HCT116 (cell line): ENCODE results near the gene SLC4A9. TPM values are rescaled to one million over a fixed set of nuclear protein-coding genes. Genes with fewer than 3 reads are reported as not detected.

Experiments used
- ATAC-seq: fragments of 200-7000 bp; cut with Tn5 transposase; 2 replicates; pipeline ENCODE4 v1.9.1; 2020; ENCODE audit warnings: mild to moderate bottlenecking, moderate library complexity
- BruUV-seq: library from RNA; stranded (reverse); fragments of 400-500 nt; replicated peaks from 2 replicates; lab custom pipeline; 2021; lab: Mats Ljungman, UMichigan
- CTCF ChIA-PET: fragments of 300-600 bp; sonication (Branson Sonifier 250); formaldehyde crosslinking; loops from one replicate; lab custom pipeline; 2021; ENCODE audit warnings: antibody characterized with exemption; lab: Charles Lee
- POLR2A ChIA-PET: fragments of 300-600, 350-600 bp; sonication (Branson Sonifier 250); formaldehyde crosslinking; loops from one replicate; lab custom pipeline; 2021; ENCODE audit warnings: antibody characterized with exemption; lab: Charles Lee
- RAD21 ChIA-PET, 2 experiments: fragments of 300-600 bp; sonication (Branson Sonifier 250); formaldehyde crosslinking; loops; one replicate each; lab custom pipeline; 2023; ENCODE audit warnings: low total read pairs in 2 of 2; ENCODE audit not compliant: uncharacterized antibody in 2 of 2, unreplicated experiment in 2 of 2, low non-redundant PET in 1 of 2; lab: Charles Lee
- DNase-seq: peaks from one replicate; pipeline ENCODE4 v3.0.0-alpha.2; 2010; ENCODE audit warnings: low read depth, low spot score
- H2AFZ ChIP-seq: fragments of 200-600 bp; shearing (Covaris generic), sonication (generic); 2 replicates; pipeline ENCODE4 v1.6.1; 2017; ENCODE audit warnings: low read depth, mixed run types, mixed read lengths, antibody characterized with exemption, low read length; ENCODE audit not compliant: poor library complexity, severe bottlenecking
- H3K27ac ChIP-seq: 2 replicates; pipeline ENCODE4 v1.5.1; 2012; ENCODE audit warnings: low read depth, low read length
- H3K27me3 ChIP-seq: fragments of 200-600 bp; sonication (generic); 2 replicates; pipeline ENCODE4 v1.6.1; 2016; ENCODE audit warnings: mixed run types, low read length, mixed read lengths; ENCODE audit not compliant: insufficient read depth
- H3K36me3 ChIP-seq, 2 experiments: fragments of 200-500 bp in 1 of 2; fragments of 200-600 bp in 1 of 2; sonication (Bioruptor generic) in 1 of 2; sonication (generic) in 1 of 2; 2 replicates each; pipeline versions ENCODE4 v1.5.1 to v1.6.1; 2014 to 2016; ENCODE audit warnings: low read length in 2 of 2, inconsistent platforms in 1 of 2, mixed read lengths in 1 of 2, mixed run types in 1 of 2; ENCODE audit not compliant: insufficient read depth in 2 of 2, control insufficient read depth in 1 of 2
- H3K4me1 ChIP-seq, 2 experiments: fragments of 200-600 bp in 1 of 2; sonication (generic) in 1 of 2; 2 replicates each; pipeline versions ENCODE4 v1.5.1 to v1.6.1; 2012 to 2017; ENCODE audit warnings: low read length in 2 of 2, inconsistent platforms in 1 of 2, mild to moderate bottlenecking in 1 of 2, mixed read lengths in 1 of 2, mixed run types in 1 of 2, moderate library complexity in 1 of 2; ENCODE audit not compliant: insufficient read depth in 2 of 2, control insufficient read depth in 1 of 2
- H3K4me2 ChIP-seq: fragments of 200-600 bp; sonication (generic); 2 replicates; pipeline ENCODE4 v1.6.1; 2017; ENCODE audit warnings: mixed run types, low read length, mixed read lengths
- H3K4me3 ChIP-seq, 2 experiments: fragments of 200-600 bp in 1 of 2; sonication (generic) in 1 of 2; replicated peaks in 1 of 2; 2 replicates each; pipeline ENCODE4 v1.5.1; 2011 to 2016; ENCODE audit warnings: low read length in 2 of 2, control low read depth in 1 of 2, low read depth in 1 of 2, mild to moderate bottlenecking in 1 of 2, mixed read lengths in 1 of 2, mixed run types in 1 of 2
- H3K79me2 ChIP-seq: fragments of 200-600 bp; sonication (generic); 2 replicates; pipeline ENCODE4 v1.6.1; 2017; ENCODE audit warnings: mild to moderate bottlenecking, mixed run types, low read length, moderate library complexity, mixed read lengths; ENCODE audit not compliant: insufficient read depth
- H3K9ac ChIP-seq: fragments of 200-600 bp; sonication (generic); 2 replicates; pipeline ENCODE4 v1.6.1; 2016; ENCODE audit warnings: low read length, mixed read lengths
- H3K9me2 ChIP-seq: fragments of 200-600 bp; sonication (generic), shearing (Covaris generic); 2 replicates; pipeline ENCODE4 v1.6.1; 2017; ENCODE audit warnings: mixed run types, mild to moderate bottlenecking, moderate library complexity; ENCODE audit not compliant: insufficient read depth
- H3K9me3 ChIP-seq, 2 experiments: fragments of 200-500 bp in 1 of 2; fragments of 200-600 bp in 1 of 2; sonication (Bioruptor generic) in 1 of 2; sonication (generic) in 1 of 2; 2 replicates each; pipeline ENCODE4 v1.6.1; 2014 to 2017; ENCODE audit warnings: low read length in 2 of 2, mixed read lengths in 2 of 2, inconsistent platforms in 1 of 2, low read depth in 1 of 2, mild to moderate bottlenecking in 1 of 2, mixed run types in 1 of 2, moderate library complexity in 1 of 2; ENCODE audit not compliant: control insufficient read depth in 1 of 2, insufficient read depth in 1 of 2
- H4K20me1 ChIP-seq: fragments of 200-600 bp; sonication (generic), shearing (Covaris generic); 2 replicates; pipeline ENCODE4 v1.6.1; 2017; ENCODE audit warnings: mixed run types, mild to moderate bottlenecking, moderate library complexity; ENCODE audit not compliant: insufficient read depth
- CTCF ChIP-seq, 3 experiments: fragments of 200-600 bp in 1 of 3; sonication (generic) in 1 of 3; IDR thresholded peaks in 2 of 3; conservative IDR thresholded peaks in 1 of 3; 2 replicates each; pipeline ENCODE4 v1.5.1; 2012 to 2017; ENCODE audit warnings: low read depth in 2 of 3, low read length in 2 of 3, antibody characterized with exemption in 1 of 3, borderline replicate concordance in 1 of 3, control low read depth in 1 of 3, mild to moderate bottlenecking in 1 of 3, mixed read lengths in 1 of 3, mixed run types in 1 of 3, moderate library complexity in 1 of 3; ENCODE audit not compliant: insufficient read depth in 1 of 3
- EGR1 ChIP-seq: IDR thresholded peaks from 2 replicates; pipeline ENCODE4 v1.6.1; 2012; ENCODE audit warnings: low read depth
- ELF1 ChIP-seq: IDR thresholded peaks from 2 replicates; pipeline ENCODE4 v1.6.1; 2012; ENCODE audit warnings: low read depth, borderline replicate concordance
- FOSL1 ChIP-seq: IDR thresholded peaks from 2 replicates; pipeline ENCODE4 v1.6.1; 2012; ENCODE audit warnings: low read depth
- MAX ChIP-seq: IDR thresholded peaks from 2 replicates; pipeline ENCODE4 v1.6.1; 2012
- POLR2A ChIP-seq: IDR thresholded peaks from 2 replicates; pipeline ENCODE4 v1.7.0; 2011; ENCODE audit warnings: borderline replicate concordance; ENCODE audit not compliant: insufficient read depth, insufficient read length; ENCODE audit errors: extremely low read depth
- SP1 ChIP-seq: IDR thresholded peaks from 2 replicates; pipeline ENCODE4 v1.6.1; 2012; ENCODE audit warnings: low read depth
- YY1 ChIP-seq: IDR thresholded peaks from 2 replicates; pipeline ENCODE4 v1.6.1; 2011; ENCODE audit warnings: low read length, low read depth, moderate library complexity, mild to moderate bottlenecking; ENCODE audit not compliant: insufficient replicate concordance; ENCODE audit errors: extremely low read depth
- ZFX ChIP-seq: fragments of 450-650 bp; IDR thresholded peaks from 2 replicates; pipeline ENCODE4 v1.6.1; 2017
- intact Hi-C: fragments of 100-400 bp; cut with micrococcal nuclease; formaldehyde crosslinking; loops from 2 replicates; pipeline ENCODE4 v1.10.0; 2022
- total RNA-seq: library from RNA; stranded (reverse); gene quantifications from one replicate; pipeline ENCODE4 v1.2.1, GENCODE V29; 2021; ENCODE audit not compliant: unreplicated experiment

The SLC4A9 gene
- total RNA-seq, 1 experiment from 2014 or later = 0.49 TPM

- no peak overlapping the region for H3K9ac ChIP-seq
- no peaks in the 10 kb centered on the region for H3K9me3 ChIP-seq
- BruUV-seq = no TSS peak
- DNase-seq = no peak
- no peak overlapping the region for H2AFZ ChIP-seq
- no peak overlapping the region for H3K27ac ChIP-seq
- intact Hi-C loops = no loop called here
- no peak overlapping the region for H3K4me2 ChIP-seq
- H3K79me2 ChIP-seq = no peaks in the 10 kb centered on the region
- ChIA-PET CTCF (interaction anchor here (2.6 kb wide), 2 partner anchors 8 to 122 kb away, joined by 26 to 28 read pairs; no protein-coding TSS in a partner anchor), RAD21 (no interaction called here), POLR2A (interaction anchor here (1.4 kb wide), 1 partner anchor 8 kb away, joined by 4 read pairs; no protein-coding TSS in a partner anchor)
- H4K20me1 ChIP-seq = no peaks in the 10 kb centered on the region
- H3K4me1 ChIP-seq = peaks cover 3 to 29% of the 10 kb centered on the region in 2 experiments; a peak in 3 of 4 replicates
- no peaks in the 10 kb centered on the region for H3K9me2 ChIP-seq
- no peak for ATAC-seq
- H3K36me3 ChIP-seq = no peaks in the 10 kb centered on the region
- no peak for TF ChIP-seq ZFX
- TF ChIP-seq YY1 = no peak
- no peak for TF ChIP-seq POLR2A
- no peak for TF ChIP-seq ELF1
- no peak for TF ChIP-seq FOSL1
- no peak for TF ChIP-seq CTCF (IDR thresholded peaks at IDR 0.05 in 2 of 3, conservative IDR thresholded peaks at IDR 0.05 in 1 of 3; ENCODE audit: borderline replicate concordance in 1 of 3, insufficient read depth in 1 of 3, low read depth in 2 of 3, low read length in 2 of 3)
- no peak for TF ChIP-seq EGR1
- no peak for TF ChIP-seq SP1
- TF ChIP-seq MAX = no peak
- no peak overlapping the region for H3K4me3 ChIP-seq
- no peaks in the 10 kb centered on the region for H3K27me3 ChIP-seq
These were observed 4.4 kb downstream of the SLC4A9 start for GRCh38 chr5:140364472-140364765.
